ENCODE measurements around the gene SELENOI.

- no peak for TF ChIP-seq CTCF (conservative IDR thresholded peaks at IDR 0.05; ENCODE audit: low read depth in 2 of 2)
- TF ChIP-seq CREB1 (CRISPR knock-in tag; IDR thresholded peaks at IDR 0.05; ENCODE audit: low read depth), result no peak
- TF ChIP-seq EZH2 (IDR thresholded peaks at IDR 0.05; ENCODE audit: low read depth, unreplicated experiment), result no peak
- no peak for TF ChIP-seq ZNF331 (CRISPR knock-in tag; IDR thresholded peaks at IDR 0.05; ENCODE audit: low read depth)
- TF ChIP-seq, protein P1, sequence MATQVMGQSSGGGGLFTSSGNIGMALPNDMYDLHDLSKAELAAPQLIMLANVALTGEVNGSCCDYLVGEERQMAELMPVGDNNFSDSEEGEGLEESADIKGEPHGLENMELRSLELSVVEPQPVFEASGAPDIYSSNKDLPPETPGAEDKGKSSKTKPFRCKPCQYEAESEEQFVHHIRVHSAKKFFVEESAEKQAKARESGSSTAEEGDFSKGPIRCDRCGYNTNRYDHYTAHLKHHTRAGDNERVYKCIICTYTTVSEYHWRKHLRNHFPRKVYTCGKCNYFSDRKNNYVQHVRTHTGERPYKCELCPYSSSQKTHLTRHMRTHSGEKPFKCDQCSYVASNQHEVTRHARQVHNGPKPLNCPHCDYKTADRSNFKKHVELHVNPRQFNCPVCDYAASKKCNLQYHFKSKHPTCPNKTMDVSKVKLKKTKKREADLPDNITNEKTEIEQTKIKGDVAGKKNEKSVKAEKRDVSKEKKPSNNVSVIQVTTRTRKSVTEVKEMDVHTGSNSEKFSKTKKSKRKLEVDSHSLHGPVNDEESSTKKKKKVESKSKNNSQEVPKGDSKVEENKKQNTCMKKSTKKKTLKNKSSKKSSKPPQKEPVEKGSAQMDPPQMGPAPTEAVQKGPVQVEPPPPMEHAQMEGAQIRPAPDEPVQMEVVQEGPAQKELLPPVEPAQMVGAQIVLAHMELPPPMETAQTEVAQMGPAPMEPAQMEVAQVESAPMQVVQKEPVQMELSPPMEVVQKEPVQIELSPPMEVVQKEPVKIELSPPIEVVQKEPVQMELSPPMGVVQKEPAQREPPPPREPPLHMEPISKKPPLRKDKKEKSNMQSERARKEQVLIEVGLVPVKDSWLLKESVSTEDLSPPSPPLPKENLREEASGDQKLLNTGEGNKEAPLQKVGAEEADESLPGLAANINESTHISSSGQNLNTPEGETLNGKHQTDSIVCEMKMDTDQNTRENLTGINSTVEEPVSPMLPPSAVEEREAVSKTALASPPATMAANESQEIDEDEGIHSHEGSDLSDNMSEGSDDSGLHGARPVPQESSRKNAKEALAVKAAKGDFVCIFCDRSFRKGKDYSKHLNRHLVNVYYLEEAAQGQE (IDR thresholded peaks at IDR 0.05; ENCODE audit: unreplicated experiment), result no peak
- no peak for TF ChIP-seq EZH2phosphoT487 (IDR thresholded peaks at IDR 0.05; ENCODE audit: unreplicated experiment)
- TF ChIP-seq POLR2AphosphoS5 (IDR thresholded peaks at IDR 0.05; ENCODE audit: low read depth), result no peak
These were observed 82.9 kb downstream of the SELENOI start for GRCh38 chr2:26428846-26429245.
